Fibroblast of skin of left quadriceps (primary cell): ENCODE results near the gene PLPPR4.
A peak's percentile ranks its signal among the peaks of the same experiment; 100 is the strongest.
"Not testable (repeated sequence)": the region's sequence is repeated elsewhere in the genome, so short reads cannot be mapped to it uniquely, and the experiment has no call there.

Experiments used
- DNase-seq, 2 experiments: peaks; one replicate each; pipeline ENCODE4 v3.0.0-alpha.2; 2013; ENCODE audit warnings: low read depth in 2 of 2

Gene PLPPR4, protein sequence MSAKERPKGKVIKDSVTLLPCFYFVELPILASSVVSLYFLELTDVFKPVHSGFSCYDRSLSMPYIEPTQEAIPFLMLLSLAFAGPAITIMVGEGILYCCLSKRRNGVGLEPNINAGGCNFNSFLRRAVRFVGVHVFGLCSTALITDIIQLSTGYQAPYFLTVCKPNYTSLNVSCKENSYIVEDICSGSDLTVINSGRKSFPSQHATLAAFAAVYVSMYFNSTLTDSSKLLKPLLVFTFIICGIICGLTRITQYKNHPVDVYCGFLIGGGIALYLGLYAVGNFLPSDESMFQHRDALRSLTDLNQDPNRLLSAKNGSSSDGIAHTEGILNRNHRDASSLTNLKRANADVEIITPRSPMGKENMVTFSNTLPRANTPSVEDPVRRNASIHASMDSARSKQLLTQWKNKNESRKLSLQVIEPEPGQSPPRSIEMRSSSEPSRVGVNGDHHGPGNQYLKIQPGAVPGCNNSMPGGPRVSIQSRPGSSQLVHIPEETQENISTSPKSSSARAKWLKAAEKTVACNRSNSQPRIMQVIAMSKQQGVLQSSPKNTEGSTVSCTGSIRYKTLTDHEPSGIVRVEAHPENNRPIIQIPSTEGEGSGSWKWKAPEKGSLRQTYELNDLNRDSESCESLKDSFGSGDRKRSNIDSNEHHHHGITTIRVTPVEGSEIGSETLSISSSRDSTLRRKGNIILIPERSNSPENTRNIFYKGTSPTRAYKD

DNA sequence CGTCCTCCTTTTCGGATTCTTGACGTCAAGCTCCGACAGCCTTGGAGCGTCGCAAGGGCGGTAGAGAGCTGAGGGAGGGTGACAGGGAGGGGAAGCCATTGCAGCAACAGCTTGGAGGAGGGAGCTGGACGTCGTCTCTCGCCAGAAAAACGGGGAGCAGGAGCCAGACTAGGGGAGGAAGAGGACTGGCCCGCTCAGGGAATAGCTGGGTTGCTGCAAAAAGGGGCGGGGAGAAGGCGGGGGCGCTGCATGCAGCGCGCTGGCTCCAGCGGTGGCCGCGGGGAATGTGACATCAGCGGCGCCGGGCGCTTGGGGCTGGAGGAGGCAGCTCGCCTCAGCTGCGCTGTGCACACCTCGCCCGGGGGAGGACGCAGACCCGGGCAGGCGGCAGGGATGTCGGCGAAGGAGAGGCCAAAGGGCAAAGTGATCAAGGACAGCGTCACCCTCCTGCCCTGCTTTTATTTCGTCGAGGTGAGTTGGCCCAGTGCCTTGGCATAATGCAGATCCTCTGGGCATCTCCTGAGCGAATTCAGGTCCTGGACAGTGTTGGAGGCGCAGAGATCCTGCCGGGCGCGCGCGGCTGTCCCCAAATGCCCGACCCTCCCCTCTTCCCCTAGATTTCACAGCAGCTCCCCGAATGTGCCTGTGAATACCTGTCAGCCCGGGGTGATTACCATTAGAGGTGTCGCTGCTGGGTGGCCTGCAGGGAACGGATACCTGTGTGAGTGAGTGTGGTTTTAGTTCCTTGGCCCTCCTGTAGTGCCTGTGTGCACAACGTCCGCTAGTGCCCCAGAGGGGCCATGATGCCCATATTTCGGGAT lies at the start of gene PLPPR4:
PLPPR4 (plus strand) TSS at position 292 of the 821 bp plus-strand sequence; CDS start at position 394, 102 bp downstream.
- no peak for DNase-seq

DNA sequence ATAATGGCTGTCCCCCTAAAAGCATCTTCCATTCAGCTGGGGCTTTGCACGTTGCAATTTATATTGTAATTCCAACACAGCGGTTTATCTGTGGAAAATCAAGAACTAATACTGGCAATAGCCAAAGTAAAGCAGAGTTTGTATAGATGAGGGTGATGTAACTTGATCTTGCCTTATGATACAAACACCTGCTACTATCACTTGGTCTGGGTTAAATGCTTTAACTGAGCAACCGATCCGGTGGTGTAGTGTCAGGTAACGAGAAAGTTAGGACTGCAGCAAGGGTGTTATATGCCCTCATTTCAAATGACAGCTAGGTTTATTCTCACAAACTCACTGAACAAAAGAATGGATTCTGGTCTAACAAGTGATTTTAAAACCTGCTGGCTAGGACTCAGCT lies 47.3 kb upstream of the PLPPR4 start:
- no peak for DNase-seq

DNA sequence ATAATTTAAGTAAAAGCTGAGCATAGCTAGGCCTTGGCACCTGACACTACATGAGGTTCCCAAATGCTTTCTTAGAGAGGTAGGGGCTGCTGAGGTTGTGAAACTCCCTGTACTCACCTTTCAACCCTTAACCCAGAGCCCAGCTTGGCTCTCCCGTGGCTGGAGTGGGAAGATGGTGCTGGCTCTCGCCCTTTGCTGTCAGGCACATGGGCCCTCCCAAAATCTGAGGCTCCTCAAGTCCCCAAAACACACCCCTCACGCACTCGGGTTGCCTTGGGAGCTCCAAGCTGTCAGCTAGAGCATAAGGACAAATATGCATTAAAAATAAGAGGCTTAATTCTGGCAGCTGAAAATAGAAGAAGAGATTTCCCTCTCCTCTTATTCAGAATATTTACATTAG lies 46.7 kb upstream of the PLPPR4 start:
- DNase-seq, result no peak

DNA sequence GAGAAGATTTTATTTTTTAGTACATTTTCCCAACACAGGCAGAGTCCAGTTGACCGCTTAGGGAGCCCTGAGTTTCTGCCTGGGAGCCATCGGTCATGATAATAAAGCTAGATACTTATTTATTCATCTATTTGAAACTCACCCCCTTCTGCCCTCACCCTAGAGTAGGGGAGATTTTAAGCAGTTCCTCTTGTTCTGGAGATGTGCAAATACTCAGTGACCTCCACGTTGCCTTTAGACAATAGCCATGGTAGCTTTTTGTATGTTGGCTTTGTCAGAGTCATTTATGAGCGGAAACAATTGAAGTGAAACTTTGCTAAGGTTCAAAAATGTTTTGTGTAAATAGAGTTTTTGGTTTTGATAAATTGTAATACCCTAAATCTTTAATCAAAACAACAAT lies 45.7 kb upstream of the PLPPR4 start:
- no peak for DNase-seq

DNA sequence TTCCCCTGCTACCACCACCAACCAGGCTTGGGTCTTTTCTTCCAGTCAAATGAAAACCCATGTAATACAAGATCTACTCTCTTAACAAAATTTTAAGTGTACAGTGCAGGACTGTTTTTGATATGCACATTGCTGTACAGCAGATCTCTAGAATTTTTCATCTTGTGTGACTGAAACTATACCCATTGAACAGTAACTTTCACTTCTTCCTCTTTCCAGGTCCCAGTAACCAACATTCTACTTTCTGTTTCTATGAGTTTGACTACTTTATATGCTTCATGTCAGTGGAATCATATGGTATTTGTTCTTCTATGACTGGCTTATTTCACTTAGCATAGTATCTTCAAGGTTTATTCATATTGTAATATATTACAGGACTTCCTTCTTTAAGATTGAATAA lies 45.3 kb upstream of the PLPPR4 start:
- DNase-seq, result no peak

DNA sequence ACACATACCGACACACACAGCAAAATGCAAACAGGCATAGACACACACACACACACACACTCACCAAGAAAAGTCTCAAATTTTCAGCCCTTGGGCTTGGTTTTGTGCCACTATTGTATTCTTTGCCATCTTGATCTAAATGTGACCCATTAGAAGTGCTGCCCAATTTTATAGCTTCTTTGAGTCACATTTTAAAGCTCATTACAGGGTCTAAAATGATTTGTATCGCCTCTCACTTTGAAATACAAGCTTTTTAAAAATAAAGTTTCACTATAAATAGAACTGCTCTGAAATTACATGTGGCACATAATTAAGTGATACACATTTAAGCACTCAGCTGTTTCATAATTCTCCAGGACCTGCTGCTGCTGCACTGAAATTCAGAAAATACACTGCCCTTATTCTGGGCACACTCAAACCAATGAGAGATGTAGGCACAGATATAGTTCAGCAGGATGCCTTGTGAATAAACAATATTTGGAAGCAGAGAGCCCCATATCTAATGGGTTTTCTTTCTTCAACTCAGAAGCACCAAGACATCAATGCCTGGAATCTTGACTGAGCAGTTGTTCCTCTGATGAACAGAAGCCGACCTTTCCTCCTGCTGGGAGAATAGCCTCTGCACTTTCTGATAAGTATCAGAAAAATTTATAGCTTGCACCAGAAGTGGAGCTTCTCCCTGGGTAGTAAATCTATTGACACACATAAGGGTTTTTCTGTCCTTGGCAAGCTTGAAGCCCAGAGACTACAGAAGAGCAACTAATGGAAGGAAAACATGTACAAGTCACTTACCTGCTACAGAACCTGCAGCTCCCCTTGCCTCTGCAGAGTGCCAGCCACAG lies 37.0 kb upstream of the PLPPR4 start:
- no peak for DNase-seq

DNA sequence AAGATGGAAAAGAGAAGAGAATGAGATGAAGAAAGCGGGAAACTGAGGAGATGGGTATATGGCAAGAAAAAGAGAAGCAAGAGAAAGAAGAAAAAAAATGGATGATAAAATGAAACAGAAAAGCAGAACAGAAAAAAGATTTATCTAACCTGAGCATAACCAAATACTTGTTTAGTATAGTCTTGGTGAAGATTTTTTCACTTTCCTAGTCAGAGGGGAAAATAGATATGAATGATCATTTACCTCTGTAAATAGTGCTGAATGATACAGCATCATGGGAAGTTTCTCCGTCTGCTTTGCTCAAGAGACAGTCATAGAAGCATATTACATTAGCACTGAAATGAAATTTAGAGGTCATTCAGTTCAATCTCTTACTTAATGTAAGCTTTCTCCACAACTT lies 36.1 kb upstream of the PLPPR4 start:
- DNase-seq, result no peak

DNA sequence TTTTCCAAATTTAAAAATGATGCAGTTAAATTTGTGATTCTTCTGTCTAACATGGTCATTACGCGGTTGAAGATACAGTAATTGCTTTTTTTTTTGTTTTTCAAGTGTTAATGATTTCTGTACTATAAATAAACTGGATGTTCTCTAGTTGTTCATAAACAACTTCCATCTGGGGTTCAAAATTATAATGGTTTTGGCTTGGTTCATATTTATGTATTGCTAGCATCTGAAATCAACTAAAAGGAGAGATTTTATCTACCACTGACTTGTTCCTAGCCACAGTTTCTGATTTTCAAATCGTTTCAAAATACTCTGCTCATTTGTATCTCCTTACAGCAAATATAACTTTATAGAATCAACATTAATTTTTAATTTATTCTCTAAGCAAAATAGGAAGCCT lies 35.2 kb upstream of the PLPPR4 start:
- DNase-seq, result no peak

DNA sequence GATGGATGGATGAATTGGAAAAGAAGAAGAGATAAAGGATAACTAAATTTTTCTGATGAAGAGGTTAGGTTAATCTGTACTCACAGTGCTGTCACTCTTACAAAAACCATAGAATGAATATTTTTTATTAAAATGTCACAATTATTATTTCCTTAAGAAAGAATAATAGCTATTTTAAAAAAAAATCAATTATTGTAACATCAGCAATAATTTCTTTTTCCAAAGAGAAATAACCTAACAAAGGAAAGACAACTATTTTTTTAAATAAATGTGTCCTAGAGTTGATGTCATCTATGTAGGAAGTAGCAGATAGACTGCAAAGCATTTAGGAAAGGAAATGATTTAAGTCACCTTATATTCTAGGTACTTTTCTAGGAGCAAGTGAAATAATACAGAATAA lies 33.6 kb upstream of the PLPPR4 start:
- no peak for DNase-seq

DNA sequence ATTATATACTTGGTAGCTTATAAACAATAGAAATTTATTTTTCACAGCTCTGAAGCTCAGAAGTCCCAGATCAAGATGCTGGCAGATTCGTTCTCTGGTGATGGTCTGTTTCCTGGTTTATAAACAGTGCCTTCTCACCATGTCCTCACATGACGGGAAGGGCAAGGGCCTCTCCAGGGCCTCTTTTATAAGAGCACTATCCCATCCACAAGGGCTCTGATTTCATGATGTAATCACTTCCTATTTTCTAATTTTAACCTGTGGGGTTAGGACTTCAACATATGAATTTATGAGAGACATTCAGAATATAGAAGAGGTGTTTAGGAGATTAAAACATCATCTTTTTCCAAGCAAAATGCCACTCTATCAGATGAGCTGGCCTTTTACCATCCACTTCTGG lies 32.1 kb upstream of the PLPPR4 start:
- no peak for DNase-seq

DNA sequence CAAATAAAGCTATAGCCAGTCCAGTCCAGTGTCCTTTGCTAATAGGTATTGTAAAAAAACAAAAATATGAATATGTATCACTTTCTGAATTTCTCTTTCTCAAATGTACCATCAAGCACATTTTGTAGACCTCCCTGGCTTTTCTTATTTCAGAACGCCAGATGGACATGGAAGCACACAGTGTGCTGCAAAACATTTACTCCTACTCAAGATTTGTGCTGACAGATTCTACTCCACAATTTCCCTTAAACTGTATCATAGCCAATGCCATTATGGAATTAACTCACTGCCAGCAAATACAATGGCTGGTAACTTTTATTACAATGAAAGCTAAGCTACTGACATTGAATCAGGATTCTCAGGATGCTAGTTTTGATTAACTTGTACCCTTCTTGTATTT lies 30.8 kb upstream of the PLPPR4 start:
- no peak for DNase-seq

DNA sequence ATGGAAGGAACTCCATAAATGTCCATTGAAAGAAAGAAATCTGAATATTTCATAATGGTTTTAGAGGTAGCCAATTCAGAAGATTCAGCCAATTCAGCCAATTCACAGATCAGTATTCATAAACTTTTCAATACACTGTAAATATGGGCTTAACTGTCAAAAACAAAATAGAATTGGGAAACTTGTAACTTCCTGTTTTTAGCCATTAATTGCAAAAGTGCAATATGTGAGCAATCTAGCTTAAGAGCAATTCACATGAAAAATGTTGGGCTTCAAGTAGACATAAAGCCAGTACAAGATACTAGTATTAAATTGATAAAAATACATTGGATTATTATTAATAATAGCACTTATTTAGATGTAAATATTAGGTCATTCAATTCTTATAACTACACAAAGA lies 27.5 kb upstream of the PLPPR4 start:
- DNase-seq, result no peak

DNA sequence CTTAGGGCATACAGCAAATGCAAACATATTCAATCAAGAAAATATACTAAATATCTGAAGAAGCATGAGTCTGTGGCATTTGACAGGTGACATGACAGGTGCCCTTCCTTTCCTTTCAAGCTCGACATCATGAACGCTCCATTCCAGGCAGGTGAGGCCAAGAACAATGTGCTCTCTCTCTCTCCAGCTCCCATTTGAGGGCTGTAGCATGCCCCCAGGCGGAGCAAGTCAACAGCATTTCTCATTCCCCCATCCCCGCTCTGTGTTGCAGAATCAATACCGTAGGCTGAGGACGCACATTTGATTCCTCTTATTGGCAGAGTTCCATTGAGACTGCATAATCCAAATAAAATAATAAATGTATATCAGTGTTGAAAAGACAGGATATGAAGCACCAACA lies 24.6 kb upstream of the PLPPR4 start:
- DNase-seq, result no peak

DNA sequence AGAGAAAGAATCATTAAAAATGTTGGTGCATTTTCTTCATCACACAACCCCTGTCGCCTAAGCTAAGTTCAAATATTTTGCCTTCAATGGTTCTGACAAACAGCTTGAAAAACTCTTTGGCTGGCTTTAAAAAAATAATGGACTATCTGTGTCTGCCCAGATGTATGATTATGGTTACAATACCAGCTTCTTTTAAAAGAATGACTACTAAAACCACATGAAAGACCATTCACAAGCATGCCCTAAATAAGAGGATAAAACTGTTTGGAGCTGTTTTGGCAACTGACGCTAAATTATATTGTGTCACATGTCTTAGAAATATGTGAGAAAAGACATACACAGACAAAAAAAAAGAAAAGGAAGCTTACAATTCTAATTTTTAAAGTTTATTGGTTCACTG lies 23.7 kb upstream of the PLPPR4 start:
- DNase-seq, result no peak

DNA sequence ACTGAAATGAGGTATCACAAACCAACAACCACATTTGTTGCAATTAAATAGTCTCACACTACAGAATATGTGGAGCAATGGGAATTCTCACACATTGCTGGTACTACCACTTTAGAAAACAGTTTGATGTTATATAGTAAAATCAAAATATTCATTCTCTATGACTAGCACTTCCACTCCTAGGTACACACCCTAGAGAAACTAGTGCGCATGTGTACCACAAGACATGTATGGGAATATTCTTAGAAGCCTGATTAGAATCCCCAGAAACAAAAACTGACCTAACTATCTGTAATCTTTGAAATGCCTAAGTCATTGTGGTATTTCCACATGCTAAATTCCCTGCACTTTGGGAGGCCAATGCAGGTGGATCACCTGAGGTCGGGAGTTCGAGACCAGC lies 18.1 kb upstream of the PLPPR4 start:
- DNase-seq, result no peak

DNA sequence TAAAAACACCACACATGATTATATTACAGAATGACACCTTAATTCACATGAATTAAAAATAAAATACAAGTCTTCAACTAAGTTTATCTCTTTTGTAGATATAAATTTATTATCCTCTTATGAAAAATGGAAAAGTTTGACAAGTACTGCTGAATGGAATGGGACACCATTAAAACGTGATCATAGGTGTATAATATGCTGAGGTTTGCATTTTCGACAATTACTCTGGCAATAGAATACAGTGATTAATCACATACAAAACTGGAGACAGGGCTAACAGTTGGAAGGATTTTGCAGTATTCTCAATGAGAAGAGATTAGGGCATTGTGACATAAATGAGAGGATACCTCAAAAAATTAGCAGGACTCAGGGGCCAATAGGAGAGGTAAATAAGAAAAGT lies 17.1 kb upstream of the PLPPR4 start:
- no peak for DNase-seq

DNA sequence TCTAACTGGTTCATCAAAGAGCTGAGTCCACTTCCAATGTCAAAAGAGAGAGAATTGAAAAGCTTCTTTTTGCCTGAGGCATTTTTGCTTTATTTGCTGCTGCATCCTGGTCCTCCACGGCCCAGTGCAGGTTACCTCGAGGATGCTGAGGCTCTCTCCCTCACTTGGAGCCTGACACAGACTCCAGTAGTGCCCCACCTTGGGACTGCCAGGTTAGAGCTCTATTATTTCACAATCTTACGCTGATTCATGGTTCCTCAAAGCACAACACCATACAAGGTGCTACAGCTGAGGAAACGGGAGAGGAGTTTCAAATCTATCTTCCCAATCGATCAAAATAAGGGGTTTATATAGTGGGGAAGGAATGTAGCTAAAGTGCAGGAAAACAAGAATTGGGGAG lies 13.6 kb upstream of the PLPPR4 start:
- DNase-seq, result no peak

DNA sequence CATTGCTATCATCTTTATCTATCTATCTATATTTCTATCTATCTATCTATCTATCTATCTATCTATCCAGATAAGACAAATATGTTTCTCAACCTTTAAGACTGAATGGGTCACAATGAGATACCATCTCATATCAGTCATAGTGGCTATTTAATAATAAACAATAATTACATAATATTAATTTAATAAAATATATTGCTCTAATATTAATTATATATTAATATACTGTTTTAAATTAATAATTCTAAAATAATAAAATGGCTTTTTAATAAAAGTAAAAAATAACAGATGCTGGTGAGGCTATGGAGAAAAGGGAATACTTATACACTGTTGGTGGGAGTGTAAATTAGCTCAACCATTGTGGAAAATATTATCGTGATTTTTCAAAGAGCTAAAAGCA lies 13.0 kb upstream of the PLPPR4 start:
- DNase-seq, result no peak

DNA sequence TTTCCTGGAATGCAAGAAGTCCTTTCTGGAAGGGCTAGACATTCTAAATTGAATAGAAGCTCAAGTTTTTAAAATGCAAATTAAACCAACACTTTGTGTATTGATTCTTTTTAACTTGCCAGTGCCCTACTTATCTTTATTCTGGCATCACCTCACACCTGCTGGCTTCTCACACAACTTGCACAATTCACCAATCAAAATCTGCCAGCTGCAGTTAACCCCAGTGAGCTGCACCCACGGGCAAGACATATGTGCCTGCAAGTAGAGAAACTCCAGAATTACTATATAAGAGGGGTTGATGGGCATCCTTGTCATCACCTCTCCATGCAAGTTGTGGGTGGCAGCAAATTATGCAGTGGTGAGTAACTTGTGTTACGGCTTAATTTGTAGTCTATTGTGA lies 11.7 kb upstream of the PLPPR4 start:
- no peak for DNase-seq

DNA sequence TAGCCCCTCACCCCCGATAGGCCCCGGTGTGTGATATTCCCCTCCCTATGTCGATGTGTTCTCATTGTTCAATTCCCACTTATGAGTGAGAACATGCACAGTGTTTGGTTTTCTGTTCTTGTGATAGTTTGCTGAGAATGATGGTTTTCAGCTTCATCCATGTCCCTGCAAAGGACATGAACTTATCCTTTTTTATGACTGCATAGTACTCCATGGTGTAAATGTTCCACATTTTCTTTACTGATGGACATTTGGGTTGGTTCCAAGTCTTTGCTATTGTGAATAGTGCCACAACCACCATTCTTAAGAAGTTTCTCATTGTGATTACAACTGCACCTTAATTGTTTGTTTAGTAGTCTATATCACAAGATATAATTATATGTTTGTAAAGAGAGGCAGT lies 3.9 kb upstream of the PLPPR4 start:
- DNase-seq, result not testable (repeated sequence)

DNA sequence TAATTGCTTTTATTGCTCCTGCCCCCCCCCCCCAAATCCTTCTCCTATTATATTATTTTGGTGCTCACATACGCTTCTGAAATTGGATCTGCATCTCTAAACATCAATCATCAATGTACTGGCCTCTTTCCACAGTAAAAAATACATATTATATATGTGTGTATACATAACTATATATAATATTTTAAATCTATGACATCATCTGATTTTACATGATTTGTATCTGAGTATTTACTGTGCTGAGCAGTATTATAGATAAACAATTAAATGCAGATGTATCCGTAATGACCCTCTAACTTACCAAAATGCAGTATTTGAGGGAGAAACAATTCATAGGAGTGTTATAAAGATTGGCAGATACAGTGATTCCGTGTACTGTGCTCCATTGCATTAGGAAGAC lies 832 bp downstream of the PLPPR4 start:
- no peak for DNase-seq

DNA sequence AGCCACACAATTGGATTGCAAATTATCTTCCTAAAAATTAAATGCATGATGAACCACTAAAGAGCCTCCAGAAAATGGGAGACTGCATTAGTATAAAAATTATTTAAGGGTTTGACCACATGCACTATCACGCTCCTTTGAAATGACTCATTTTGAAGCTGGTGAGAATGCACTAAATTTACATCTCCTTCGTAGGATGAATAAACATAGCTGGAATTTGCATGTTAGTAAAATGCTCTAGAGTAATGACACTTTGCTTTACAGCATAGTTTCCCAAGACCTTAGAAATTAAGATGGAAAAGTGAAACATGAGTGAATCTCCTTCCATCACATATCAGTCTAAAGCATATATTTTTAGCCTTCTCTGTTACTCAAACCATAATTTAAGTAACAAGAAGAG lies 2.4 kb downstream of the PLPPR4 start:
- DNase-seq, result peak; percentile 73 to 77
